ENCODE measurements around the gene ZFAND2A.

The ZFAND2A gene

DNA sequence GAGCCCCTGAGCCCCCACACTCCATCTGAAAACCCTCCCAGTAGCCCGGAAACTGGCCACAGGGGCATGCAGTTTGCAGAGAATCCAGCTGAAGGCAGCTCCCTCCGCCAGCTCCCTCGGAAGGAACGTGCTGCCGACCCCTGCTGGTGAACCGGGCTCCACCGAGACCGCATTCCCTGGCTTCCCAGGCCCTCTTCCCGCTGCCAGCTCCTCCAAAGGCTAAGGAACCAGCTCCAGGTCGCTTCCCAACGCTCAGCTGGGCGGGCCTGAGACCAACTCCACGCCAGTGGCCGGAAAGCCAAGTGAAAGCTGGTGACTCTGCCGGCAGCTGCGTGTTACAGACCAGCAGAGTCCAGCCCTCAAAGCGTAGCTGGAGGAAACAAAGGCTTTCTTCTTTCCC, 36.3 kb downstream of the ZFAND2A start:
- H3K4me3 ChIP-seq (ENCODE audit: control insufficient read depth, low read depth, low read length): peak overlapping the region; percentile 28
- DNase-seq (ENCODE audit: low read depth): peak; percentile 66
- TF ChIP-seq, protein P1, sequence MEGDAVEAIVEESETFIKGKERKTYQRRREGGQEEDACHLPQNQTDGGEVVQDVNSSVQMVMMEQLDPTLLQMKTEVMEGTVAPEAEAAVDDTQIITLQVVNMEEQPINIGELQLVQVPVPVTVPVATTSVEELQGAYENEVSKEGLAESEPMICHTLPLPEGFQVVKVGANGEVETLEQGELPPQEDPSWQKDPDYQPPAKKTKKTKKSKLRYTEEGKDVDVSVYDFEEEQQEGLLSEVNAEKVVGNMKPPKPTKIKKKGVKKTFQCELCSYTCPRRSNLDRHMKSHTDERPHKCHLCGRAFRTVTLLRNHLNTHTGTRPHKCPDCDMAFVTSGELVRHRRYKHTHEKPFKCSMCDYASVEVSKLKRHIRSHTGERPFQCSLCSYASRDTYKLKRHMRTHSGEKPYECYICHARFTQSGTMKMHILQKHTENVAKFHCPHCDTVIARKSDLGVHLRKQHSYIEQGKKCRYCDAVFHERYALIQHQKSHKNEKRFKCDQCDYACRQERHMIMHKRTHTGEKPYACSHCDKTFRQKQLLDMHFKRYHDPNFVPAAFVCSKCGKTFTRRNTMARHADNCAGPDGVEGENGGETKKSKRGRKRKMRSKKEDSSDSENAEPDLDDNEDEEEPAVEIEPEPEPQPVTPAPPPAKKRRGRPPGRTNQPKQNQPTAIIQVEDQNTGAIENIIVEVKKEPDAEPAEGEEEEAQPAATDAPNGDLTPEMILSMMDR (IDR thresholded peaks at IDR 0.05; ENCODE audit: control insufficient read depth, insufficient read depth, low read depth, low read length, missing control alignments): peak; percentile 91

DNA sequence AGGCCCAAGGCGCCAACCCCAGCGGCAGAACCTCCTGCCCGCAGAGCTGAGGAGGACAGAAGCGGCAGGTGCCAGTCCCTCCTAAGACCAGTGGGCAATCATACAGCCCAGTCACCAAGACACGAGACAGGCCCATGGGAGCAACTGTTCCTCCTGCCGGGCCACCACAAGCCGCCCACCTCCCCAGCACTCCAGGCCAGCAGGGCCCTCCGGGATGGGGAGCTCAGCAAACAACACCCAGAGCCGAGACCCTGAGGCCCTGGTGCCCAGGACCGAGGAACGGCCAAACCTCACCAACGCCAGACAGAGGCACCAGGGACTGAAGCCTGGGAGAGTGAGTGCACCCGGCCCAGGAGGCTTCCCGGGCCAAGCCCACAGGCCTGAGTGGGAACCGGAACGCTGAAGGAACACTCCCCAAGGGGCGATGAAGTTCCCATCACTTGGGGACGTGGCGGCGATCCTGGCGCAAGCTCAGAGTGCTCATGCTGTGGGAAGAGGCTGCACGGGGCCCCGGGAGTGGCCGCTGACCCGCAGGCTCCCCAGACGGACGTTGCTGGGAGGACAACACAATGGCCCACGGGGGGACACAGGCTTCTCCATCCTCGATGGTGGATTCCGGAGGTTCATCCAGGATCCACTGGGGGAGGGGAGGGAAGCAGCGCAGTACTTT, 37.0 kb downstream of the ZFAND2A start:
- H3K4me3 ChIP-seq (ENCODE audit: control insufficient read depth, low read depth, low read length): no peak overlapping the region
- TF ChIP-seq, protein P1 (IDR thresholded peaks at IDR 0.05; ENCODE audit: control insufficient read depth, insufficient read depth, low read depth, low read length, missing control alignments): no peak
- no peak for DNase-seq (ENCODE audit: low read depth)

DNA sequence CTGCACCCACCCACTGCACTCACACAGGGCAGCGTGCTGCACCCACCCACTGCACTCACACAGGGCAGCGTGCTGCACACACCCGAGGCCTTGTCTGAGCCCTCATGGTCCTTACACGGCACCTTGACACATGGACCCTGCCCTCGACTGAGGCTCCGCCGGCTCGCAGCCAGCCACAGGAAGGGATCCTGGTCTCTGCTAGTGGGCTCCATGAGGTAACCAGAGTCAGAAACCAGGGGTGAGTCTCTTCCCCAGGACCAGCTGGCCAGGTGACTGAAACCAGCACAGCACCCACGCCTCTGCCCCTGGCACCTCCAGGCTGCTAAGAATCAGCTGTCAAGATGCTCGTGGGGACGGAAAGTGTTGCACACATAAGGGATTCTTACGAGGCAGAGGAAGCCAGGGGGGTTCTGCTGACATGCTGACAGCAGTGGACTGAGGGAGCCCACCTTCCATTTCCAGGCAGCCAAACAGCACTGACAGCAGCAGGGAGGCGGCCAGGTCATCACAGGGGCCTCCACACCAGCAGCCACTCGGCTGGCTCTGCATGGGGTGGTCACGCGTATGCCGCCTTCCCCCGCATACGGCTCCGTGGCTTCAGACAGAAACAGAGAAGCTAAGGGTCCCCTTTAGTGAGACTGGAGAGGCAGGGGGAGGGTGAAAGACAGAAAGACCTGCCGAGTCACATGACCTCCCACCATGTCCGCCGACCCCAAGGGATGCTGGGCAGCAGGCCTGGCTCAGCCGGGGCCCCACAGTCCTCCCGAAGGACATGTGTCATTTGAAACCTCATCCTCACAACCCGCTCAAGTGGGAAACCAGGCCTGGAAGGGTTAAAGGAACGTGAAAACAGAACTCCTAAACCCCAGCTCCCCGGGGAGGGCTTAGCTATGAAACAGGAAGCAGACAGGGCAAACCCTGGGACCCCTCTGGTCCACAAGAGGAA, 37.8 kb downstream of the ZFAND2A start:
- no peak overlapping the region for H3K4me3 ChIP-seq (ENCODE audit: control insufficient read depth, low read depth, low read length)
- no peak for DNase-seq (ENCODE audit: low read depth)

DNA sequence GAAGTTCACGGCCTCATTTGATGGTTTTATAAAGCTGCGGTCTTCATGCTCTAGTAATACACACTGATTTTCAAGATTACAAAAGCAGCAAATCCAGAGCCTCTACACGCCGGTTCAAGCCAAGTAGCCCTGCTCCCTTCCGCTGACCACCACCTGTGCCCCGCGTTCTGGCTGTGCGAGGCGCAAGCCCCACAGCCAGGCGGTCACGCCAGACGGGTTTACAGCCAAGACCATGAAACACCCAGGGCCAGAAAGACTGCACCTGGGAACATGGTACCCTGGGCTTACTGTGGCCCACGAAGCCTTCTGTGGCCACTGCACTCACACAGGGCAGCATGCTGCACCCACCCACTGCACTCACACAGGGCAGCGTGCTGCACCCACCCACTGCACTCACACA, 38.5 kb downstream of the ZFAND2A start:
- H3K4me3 ChIP-seq (ENCODE audit: control insufficient read depth, low read depth, low read length): no peak overlapping the region
- DNase-seq (ENCODE audit: low read depth): no peak
- TF ChIP-seq, protein P1 (IDR thresholded peaks at IDR 0.05; ENCODE audit: control insufficient read depth, insufficient read depth, low read depth, low read length, missing control alignments): no peak

More for the DNA sequence above, 37.8 kb downstream of the ZFAND2A start:
- TF ChIP-seq, protein P1 (IDR thresholded peaks at IDR 0.05; ENCODE audit: control insufficient read depth, insufficient read depth, low read depth, low read length, missing control alignments): no peak

DNA sequence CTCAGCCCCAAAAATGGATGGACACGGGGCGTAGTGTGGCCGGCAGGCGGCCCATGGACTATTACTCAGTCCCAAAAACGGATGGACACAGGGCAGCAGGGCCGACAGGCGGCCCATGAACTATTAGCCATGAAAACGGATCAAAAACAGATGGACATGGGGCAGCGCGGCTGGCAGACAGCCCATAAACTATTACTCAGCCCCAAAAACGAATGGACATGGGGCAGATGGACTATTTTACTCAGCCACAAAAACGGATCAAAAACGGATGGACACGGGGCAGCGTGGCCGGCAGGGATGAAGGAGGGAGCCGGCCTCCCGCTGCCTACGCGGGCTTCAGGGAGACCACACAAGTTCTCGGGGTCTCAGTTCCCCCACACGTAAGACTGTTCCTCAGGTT, 39.2 kb downstream of the ZFAND2A start:
- H3K4me3 ChIP-seq (ENCODE audit: control insufficient read depth, low read depth, low read length): no peak overlapping the region; the same call in 1 of the 2 replicates
- TF ChIP-seq, protein P1 (IDR thresholded peaks at IDR 0.05; ENCODE audit: control insufficient read depth, insufficient read depth, low read depth, low read length, missing control alignments): peak; percentile 45

DNA sequence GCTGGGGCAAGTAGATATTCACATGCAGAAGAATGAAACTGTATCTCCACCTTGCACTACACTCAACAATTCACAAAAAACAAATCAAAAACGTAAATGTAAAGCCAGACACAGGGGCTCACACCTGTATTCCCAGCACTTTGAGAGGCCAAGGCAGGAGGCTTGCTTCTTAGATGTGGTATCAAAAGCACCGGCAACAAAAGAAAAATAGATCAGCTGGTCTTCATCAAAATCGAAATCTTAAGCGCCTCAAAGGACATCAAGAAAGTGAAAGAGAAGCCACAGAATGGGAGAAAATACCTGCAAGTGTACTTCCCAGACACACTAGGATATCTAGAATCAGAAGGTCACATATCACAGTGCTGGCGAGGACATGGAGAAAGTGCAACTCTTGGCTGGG, 40.8 kb downstream of the ZFAND2A start:
- no peak for DNase-seq (ENCODE audit: low read depth)
- no peak overlapping the region for H3K4me3 ChIP-seq (ENCODE audit: control insufficient read depth, low read depth, low read length)
- TF ChIP-seq, protein P1 (IDR thresholded peaks at IDR 0.05; ENCODE audit: control insufficient read depth, insufficient read depth, low read depth, low read length, missing control alignments): no peak

More for the DNA sequence above, 39.2 kb downstream of the ZFAND2A start:
- DNase-seq (ENCODE audit: low read depth): peak; percentile 62
